ENCODE results near the gene ESAM. TPM values are rescaled to one million over a fixed set of nuclear protein-coding genes. Genes with fewer than 3 reads are reported as not detected.

The ESAM gene
- total and polyA plus RNA-seq, 10 of the 15 experiments (the other 5 are each of a cell fraction or from before 2014, with no cell fraction given), result 2.7 to 43.6 (median 19.5) TPM

- TF ChIP-seq, protein P1, sequence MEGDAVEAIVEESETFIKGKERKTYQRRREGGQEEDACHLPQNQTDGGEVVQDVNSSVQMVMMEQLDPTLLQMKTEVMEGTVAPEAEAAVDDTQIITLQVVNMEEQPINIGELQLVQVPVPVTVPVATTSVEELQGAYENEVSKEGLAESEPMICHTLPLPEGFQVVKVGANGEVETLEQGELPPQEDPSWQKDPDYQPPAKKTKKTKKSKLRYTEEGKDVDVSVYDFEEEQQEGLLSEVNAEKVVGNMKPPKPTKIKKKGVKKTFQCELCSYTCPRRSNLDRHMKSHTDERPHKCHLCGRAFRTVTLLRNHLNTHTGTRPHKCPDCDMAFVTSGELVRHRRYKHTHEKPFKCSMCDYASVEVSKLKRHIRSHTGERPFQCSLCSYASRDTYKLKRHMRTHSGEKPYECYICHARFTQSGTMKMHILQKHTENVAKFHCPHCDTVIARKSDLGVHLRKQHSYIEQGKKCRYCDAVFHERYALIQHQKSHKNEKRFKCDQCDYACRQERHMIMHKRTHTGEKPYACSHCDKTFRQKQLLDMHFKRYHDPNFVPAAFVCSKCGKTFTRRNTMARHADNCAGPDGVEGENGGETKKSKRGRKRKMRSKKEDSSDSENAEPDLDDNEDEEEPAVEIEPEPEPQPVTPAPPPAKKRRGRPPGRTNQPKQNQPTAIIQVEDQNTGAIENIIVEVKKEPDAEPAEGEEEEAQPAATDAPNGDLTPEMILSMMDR (IDR thresholded peaks at IDR 0.05 in 2 of 3, conservative IDR thresholded peaks at IDR 0.05 in 1 of 3; ENCODE audit: control insufficient read depth in 2 of 3, extremely low read depth in 1 of 3, insufficient read depth in 1 of 3, low read depth in 3 of 3, low read length in 3 of 3), result peak; percentile 36 to 51 (median 41); a peak in 4 of 6 replicates
- TF ChIP-seq, protein P2, sequence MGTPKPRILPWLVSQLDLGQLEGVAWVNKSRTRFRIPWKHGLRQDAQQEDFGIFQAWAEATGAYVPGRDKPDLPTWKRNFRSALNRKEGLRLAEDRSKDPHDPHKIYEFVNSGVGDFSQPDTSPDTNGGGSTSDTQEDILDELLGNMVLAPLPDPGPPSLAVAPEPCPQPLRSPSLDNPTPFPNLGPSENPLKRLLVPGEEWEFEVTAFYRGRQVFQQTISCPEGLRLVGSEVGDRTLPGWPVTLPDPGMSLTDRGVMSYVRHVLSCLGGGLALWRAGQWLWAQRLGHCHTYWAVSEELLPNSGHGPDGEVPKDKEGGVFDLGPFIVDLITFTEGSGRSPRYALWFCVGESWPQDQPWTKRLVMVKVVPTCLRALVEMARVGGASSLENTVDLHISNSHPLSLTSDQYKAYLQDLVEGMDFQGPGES (IDR thresholded peaks at IDR 0.05), result no peak
- no peak for TF ChIP-seq NFYA (IDR thresholded peaks at IDR 0.05; ENCODE audit: borderline replicate concordance, low read depth, low read length)
- TF ChIP-seq SMARCA5 (IDR thresholded peaks at IDR 0.05), result no peak
- no peak for TF ChIP-seq RCOR1 (conservative IDR thresholded peaks at IDR 0.05; ENCODE audit: low read depth, low read length)
- no peak for TF ChIP-seq HCFC1 (IDR thresholded peaks at IDR 0.05; ENCODE audit: low read length)
- no peak for TF ChIP-seq MEF2A (IDR thresholded peaks at IDR 0.05; ENCODE audit: insufficient read depth, low read depth, low read length)
- TF ChIP-seq SMAD5 (IDR thresholded peaks at IDR 0.05; ENCODE audit: low read depth), result no peak
- 0 out of 2 replicates have a peak, but pooled peaks have one; percentile 7 for TF ChIP-seq ELK1 (IDR thresholded peaks at IDR 0.05; ENCODE audit: low read depth, low read length)
- no peak for TF ChIP-seq NFIC (IDR thresholded peaks at IDR 0.05; ENCODE audit: low read depth, low read length)
- no peak for TF ChIP-seq CBX5 (IDR thresholded peaks at IDR 0.05; ENCODE audit: low read depth)
- no peak for TF ChIP-seq YBX1 (IDR thresholded peaks at IDR 0.05)
- TF ChIP-seq MAX (IDR thresholded peaks at IDR 0.05; ENCODE audit: low read depth, low read length), result no peak
- TF ChIP-seq TCF12 (IDR thresholded peaks at IDR 0.05; ENCODE audit: low read depth, low read length), result no peak
- no peak for TF ChIP-seq STAT1 (conservative IDR thresholded peaks at IDR 0.05)
Measured at GRCh38 chr11:124745835-124746620, 16.1 kb downstream of the ESAM start (continued).

Data from GM12878 (cell line).